OCI-LY3 (cell line): Measurements from ENCODE around the gene LRP1B.

Experiments
- EZH2phosphoT487 ChIP-seq: fragments of 200-600 bp; shearing (Covaris generic); IDR thresholded peaks from 2 replicates; pipeline ENCODE4 v1.6.1; 2018; ENCODE audit warnings: antibody characterized with exemption, mixed run types, low read depth
- TF ChIP-seq, protein P1 (sequence below): fragments of 200-600, 300-600 bp; sonication (generic); IDR thresholded peaks from 2 replicates; pipeline ENCODE4 v1.5.1; 2014; ENCODE audit warnings: antibody characterized with exemption, low read length, low read depth

DNA sequence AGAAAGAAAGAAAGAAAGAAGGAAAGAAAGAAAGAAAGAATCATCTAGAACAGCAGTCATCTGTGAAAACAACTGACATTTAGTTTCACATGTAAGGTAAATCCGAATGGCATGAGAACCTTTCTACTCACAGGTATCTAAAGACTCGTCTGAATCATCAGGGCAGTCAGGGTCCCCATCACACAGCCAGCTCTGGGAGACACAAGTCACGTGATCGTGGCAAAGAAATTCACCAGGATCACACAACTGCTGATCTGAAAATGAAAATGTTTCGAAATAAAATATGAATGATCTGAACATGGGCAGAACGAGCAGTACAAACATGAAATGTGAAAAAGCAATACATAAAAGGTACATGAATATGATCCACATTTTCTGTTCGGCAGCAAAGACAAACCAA is 320.7 kb downstream of the LRP1B start:
- TF ChIP-seq EZH2phosphoT487 = no peak
- TF ChIP-seq, protein P1, sequence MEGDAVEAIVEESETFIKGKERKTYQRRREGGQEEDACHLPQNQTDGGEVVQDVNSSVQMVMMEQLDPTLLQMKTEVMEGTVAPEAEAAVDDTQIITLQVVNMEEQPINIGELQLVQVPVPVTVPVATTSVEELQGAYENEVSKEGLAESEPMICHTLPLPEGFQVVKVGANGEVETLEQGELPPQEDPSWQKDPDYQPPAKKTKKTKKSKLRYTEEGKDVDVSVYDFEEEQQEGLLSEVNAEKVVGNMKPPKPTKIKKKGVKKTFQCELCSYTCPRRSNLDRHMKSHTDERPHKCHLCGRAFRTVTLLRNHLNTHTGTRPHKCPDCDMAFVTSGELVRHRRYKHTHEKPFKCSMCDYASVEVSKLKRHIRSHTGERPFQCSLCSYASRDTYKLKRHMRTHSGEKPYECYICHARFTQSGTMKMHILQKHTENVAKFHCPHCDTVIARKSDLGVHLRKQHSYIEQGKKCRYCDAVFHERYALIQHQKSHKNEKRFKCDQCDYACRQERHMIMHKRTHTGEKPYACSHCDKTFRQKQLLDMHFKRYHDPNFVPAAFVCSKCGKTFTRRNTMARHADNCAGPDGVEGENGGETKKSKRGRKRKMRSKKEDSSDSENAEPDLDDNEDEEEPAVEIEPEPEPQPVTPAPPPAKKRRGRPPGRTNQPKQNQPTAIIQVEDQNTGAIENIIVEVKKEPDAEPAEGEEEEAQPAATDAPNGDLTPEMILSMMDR = no peak
